ENCODE data around the gene ZBTB43. TPM values are rescaled to one million over a fixed set of nuclear protein-coding genes. Genes with fewer than 3 reads are reported as not detected.
"Not testable (repeated sequence)": the region's sequence is repeated elsewhere in the genome, so short reads cannot be mapped to it uniquely, and the experiment has no call there.

The ZBTB43 gene
- total and polyA plus RNA-seq, 10 of the 15 experiments (the other 5 are each of a cell fraction or from before 2014, with no cell fraction given) = 2.4 to 19.3 (median 8.7) TPM

GRCh38 chr9:126778141-126778540, 26.7 kb upstream of the ZBTB43 start:
- Histone ChIP-seq H2AFZ (ENCODE audit: control insufficient read depth, low read depth, low read length) (no peak overlapping the region), H4K20me1 (ENCODE audit: control insufficient read depth, insufficient read depth) (no peaks in the 10 kb centered on the region), H3K36me3 (ENCODE audit: control insufficient read depth in 2 of 2, insufficient read depth in 2 of 2, low read length in 1 of 2) (no peaks in the 10 kb centered on the region), H3K9ac (ENCODE audit: control insufficient read depth, insufficient read depth, low read length) (no peak overlapping the region), H3K79me2 (ENCODE audit: control insufficient read depth, insufficient read depth, low read length) (no peaks in the 10 kb centered on the region), H3K27me3 (replicated peaks in 1 of 2; ENCODE audit: control insufficient read depth in 2 of 2, insufficient read depth in 2 of 2, low read length in 1 of 2) (no peaks in the 10 kb centered on the region; a peak in 1 of 4 replicates), H3K4me1 (ENCODE audit: control insufficient read depth, insufficient read depth, low read length) (no peaks in the 10 kb centered on the region), H3K9me3 (replicated peaks; ENCODE audit: control insufficient read depth, insufficient read depth, low read length) (no peaks in the 10 kb centered on the region), H3K4me3 (no peak overlapping the region), H3K4me2 (ENCODE audit: control insufficient read depth, insufficient read depth) (no peak overlapping the region), H3K27ac (ENCODE audit: control insufficient read depth, insufficient read depth) (no peak overlapping the region)
- BruUV-seq (replicated peaks) = no TSS peak
- ChIA-PET RAD21 (ENCODE audit: unreplicated experiment) (interaction anchor here (7.7 kb wide), 1 partner anchor 72 kb away, joined by 150 read pairs; no protein-coding TSS in a partner anchor), POLR2A (no interaction called here), CTCF (interaction anchor here (0.6 to 12.2 kb wide), 4 partner anchors 12 to 181 kb away, joined by 3 to 445 read pairs (median 5); no protein-coding TSS in a partner anchor), SMC1A (ENCODE audit: uncharacterized antibody, unreplicated experiment) (interaction anchor here (1.2 to 8.2 kb wide), 2 partner anchors 12 to 75 kb away, joined by 3 to 111 read pairs; no protein-coding TSS in a partner anchor)
- TF ChIP-seq ZNF217 (IDR thresholded peaks at IDR 0.05) (no peak), KLF5 (IDR thresholded peaks at IDR 0.05; ENCODE audit: partially characterized antibody) (no peak), NBN (IDR thresholded peaks at IDR 0.05) (no peak)
- in situ Hi-C loops (cut with MboI) = no loop called here
- WGBS (ENCODE audit: insufficient coverage, insufficient replicate concordance, low lambda C conversion rate, missing lambda C conversion rate) = 45% methylated on average over 8 of the region's 8 CpGs
- intact Hi-C loops (cut with micrococcal nuclease; ENCODE audit: unreplicated experiment) = no loop called here
- DNase-seq (ENCODE audit: low read depth, low spot score) (no peak), ATAC-seq (no peak), FAIRE-seq (no peak)

GRCh38 chr9:126778696-126779095, 26.1 kb upstream of the ZBTB43 start:
- H3K4me2 ChIP-seq (ENCODE audit: control insufficient read depth, insufficient read depth); H3K27ac ChIP-seq (ENCODE audit: control insufficient read depth, insufficient read depth); H3K9ac ChIP-seq (ENCODE audit: control insufficient read depth, insufficient read depth, low read length); ATAC-seq; H3K9me3 ChIP-seq (replicated peaks; ENCODE audit: control insufficient read depth, insufficient read depth, low read length); FAIRE-seq; DNase-seq (ENCODE audit: low read depth, low spot score); BruUV-seq (replicated peaks); H2AFZ ChIP-seq (ENCODE audit: control insufficient read depth, low read depth, low read length); H3K27me3 ChIP-seq (replicated peaks in 1 of 2; ENCODE audit: control insufficient read depth in 2 of 2, insufficient read depth in 2 of 2, low read length in 1 of 2); H4K20me1 ChIP-seq (ENCODE audit: control insufficient read depth, insufficient read depth); H3K36me3 ChIP-seq (ENCODE audit: control insufficient read depth in 2 of 2, insufficient read depth in 2 of 2, low read length in 1 of 2); H3K4me3 ChIP-seq; intact Hi-C loops (cut with micrococcal nuclease; ENCODE audit: unreplicated experiment); POLR2A ChIA-PET; in situ Hi-C loops (cut with MboI); H3K79me2 ChIP-seq (ENCODE audit: control insufficient read depth, insufficient read depth, low read length); H3K4me1 ChIP-seq (ENCODE audit: control insufficient read depth, insufficient read depth, low read length): not testable (repeated sequence)
- ChIA-PET SMC1A (ENCODE audit: uncharacterized antibody, unreplicated experiment) (interaction anchor here (1.2 to 8.2 kb wide), 2 partner anchors 12 to 75 kb away, joined by 3 to 111 read pairs; no protein-coding TSS in a partner anchor), CTCF (interaction anchor here (0.8 to 12.2 kb wide), 4 partner anchors 13 to 88 kb away, joined by 3 to 445 read pairs (median 6); no protein-coding TSS in a partner anchor), RAD21 (ENCODE audit: unreplicated experiment) (interaction anchor here (7.7 kb wide), 1 partner anchor 72 kb away, joined by 150 read pairs; no protein-coding TSS in a partner anchor)
- WGBS (ENCODE audit: insufficient coverage, insufficient replicate concordance, low lambda C conversion rate, missing lambda C conversion rate) = 48% methylated on average over 5 of the region's 5 CpGs
